Loucy (cell line): ENCODE measurements around the gene C1orf226.

Experiments used
- H2AFZ ChIP-seq: fragments of 200-600 bp; sonication (generic); 2 replicates; pipeline ENCODE4 v1.6.0; 2016; ENCODE audit warnings: antibody characterized with exemption, mild to moderate bottlenecking, low read length, moderate library complexity
- H3F3A ChIP-seq: fragments of 200-600 bp; 2 replicates; pipeline ENCODE4 v1.6.0; 2016; ENCODE audit warnings: antibody characterized with exemption, low read depth, mild to moderate bottlenecking
- H3K27me3 ChIP-seq: fragments of 200-600 bp; sonication (generic); 2 replicates; pipeline ENCODE4 v1.6.1; 2014; ENCODE audit warnings: low read length, mild to moderate bottlenecking; ENCODE audit not compliant: insufficient read depth, poor library complexity, severe bottlenecking
- H3K36me3 ChIP-seq: fragments of 200-600 bp; sonication (generic); 2 replicates; pipeline ENCODE4 v1.6.1; 2016; ENCODE audit warnings: low read length; ENCODE audit not compliant: insufficient read depth
- H3K4me1 ChIP-seq: fragments of 200-600 bp; sonication (generic); 2 replicates; pipeline ENCODE4 v1.5.1; 2014; ENCODE audit warnings: low read length, mild to moderate bottlenecking; ENCODE audit not compliant: insufficient read depth, poor library complexity, severe bottlenecking
- H3K4me2 ChIP-seq: fragments of 200-600 bp; sonication (generic); 2 replicates; pipeline ENCODE4 v1.6.0; 2014; ENCODE audit warnings: antibody characterized with exemption, low read length, low read depth, mild to moderate bottlenecking; ENCODE audit not compliant: poor library complexity, severe bottlenecking
- H3K4me3 ChIP-seq: fragments of 200-600 bp; sonication (generic); 2 replicates; pipeline ENCODE4 v1.5.1; 2014; ENCODE audit warnings: low read length, mild to moderate bottlenecking, mixed read lengths; ENCODE audit not compliant: poor library complexity, severe bottlenecking
- H3K79me2 ChIP-seq: fragments of 200-600 bp; sonication (generic); 2 replicates; pipeline ENCODE4 v1.6.1; 2014; ENCODE audit warnings: low read length; ENCODE audit not compliant: insufficient read depth
- H3K9ac ChIP-seq: fragments of 200-600 bp; sonication (generic); 2 replicates; pipeline ENCODE4 v1.6.0; 2014; ENCODE audit warnings: mild to moderate bottlenecking, low read depth, low read length, moderate library complexity; ENCODE audit not compliant: poor library complexity, severe bottlenecking
- H3K9me2 ChIP-seq: fragments of 200-600 bp; sonication (generic); replicated peaks from 2 replicates; pipeline ENCODE4 v1.6.1; 2016; ENCODE audit warnings: low read depth, low read length, mixed read lengths
- H3K9me3 ChIP-seq: fragments of 200-600 bp; sonication (generic); 2 replicates; pipeline ENCODE4 v1.6.1; 2014; ENCODE audit warnings: mild to moderate bottlenecking, antibody characterized with exemption, low read length, low read depth; ENCODE audit not compliant: insufficient read depth
- H4K20me1 ChIP-seq: fragments of 200-600 bp; sonication (generic); 2 replicates; pipeline ENCODE4 v1.6.0; 2014; ENCODE audit warnings: antibody characterized with exemption, low read length, mild to moderate bottlenecking; ENCODE audit not compliant: insufficient read depth, poor library complexity, severe bottlenecking
- CTCF ChIP-seq: fragments of 200-600 bp; sonication (generic); conservative IDR thresholded peaks from 2 replicates; pipeline ENCODE4 v1.5.1; 2014; ENCODE audit warnings: mild to moderate bottlenecking, antibody characterized with exemption, low read length
- EZH2phosphoT487 ChIP-seq: fragments of 200-600 bp; IDR thresholded peaks from 2 replicates; pipeline ENCODE4 v1.6.1; 2018; ENCODE audit warnings: antibody characterized with exemption, mild to moderate bottlenecking, moderate library complexity, borderline replicate concordance

The C1orf226 gene

GRCh38 chr1:162369571-162369970 lies 12.0 kb upstream of the C1orf226 start:
- Histone ChIP-seq H3K4me3 (no peak overlapping the region), H3K9me2 (no peaks in the 10 kb centered on the region), H3K4me1 (peaks cover 25% of the 10 kb centered on the region), H3K36me3 (no peaks in the 10 kb centered on the region), H3K79me2 (no peaks in the 10 kb centered on the region), H3K9me3 (no peaks in the 10 kb centered on the region), H3K27me3 (no peaks in the 10 kb centered on the region), H3K4me2 (no peak overlapping the region), H2AFZ (no peak overlapping the region), H3F3A (no peaks in the 10 kb centered on the region), H3K9ac (no peak overlapping the region), H4K20me1 (no peaks in the 10 kb centered on the region)
- TF ChIP-seq CTCF (no peak), EZH2phosphoT487 (no peak)

DNA sequence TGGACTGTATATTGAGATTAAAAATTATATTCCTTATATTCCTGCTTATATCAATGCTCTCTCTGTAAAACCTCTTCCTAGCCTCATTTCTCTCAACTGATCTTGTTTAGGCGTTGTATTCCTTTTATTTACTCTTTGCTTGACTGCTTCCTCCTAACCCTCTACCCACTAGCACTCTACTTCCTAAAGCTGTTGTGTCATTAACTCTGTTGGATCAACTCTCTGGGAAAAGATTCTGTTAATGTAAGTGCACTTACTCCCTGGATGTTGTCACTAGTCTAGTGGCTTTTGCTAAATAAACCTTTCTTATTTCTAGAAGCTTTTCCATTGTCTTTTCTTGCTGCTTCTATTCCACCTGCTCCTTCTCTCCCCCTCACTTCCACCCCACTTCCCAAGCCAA lies 11.4 kb upstream of the C1orf226 start:
- no peaks in the 10 kb centered on the region for H3K36me3 ChIP-seq
- H3K79me2 ChIP-seq, result no peaks in the 10 kb centered on the region
- H3K4me3 ChIP-seq, result no peak overlapping the region
- peaks cover 25% of the 10 kb centered on the region for H3K4me1 ChIP-seq
- H3K9ac ChIP-seq, result no peak overlapping the region
- H3K9me3 ChIP-seq, result no peaks in the 10 kb centered on the region
- no peak for TF ChIP-seq EZH2phosphoT487
- TF ChIP-seq CTCF, result no peak
- H4K20me1 ChIP-seq, result no peaks in the 10 kb centered on the region
- H3F3A ChIP-seq, result no peaks in the 10 kb centered on the region
- H3K4me2 ChIP-seq, result no peak overlapping the region
- no peaks in the 10 kb centered on the region for H3K27me3 ChIP-seq
- no peak overlapping the region for H2AFZ ChIP-seq
- H3K9me2 ChIP-seq, result no peaks in the 10 kb centered on the region

GRCh38 chr1:162370721-162371120 lies 10.8 kb upstream of the C1orf226 start:
- H3K9me2 ChIP-seq, result no peaks in the 10 kb centered on the region
- H3K36me3 ChIP-seq, result no peaks in the 10 kb centered on the region
- no peaks in the 10 kb centered on the region for H4K20me1 ChIP-seq
- H3K27me3 ChIP-seq, result no peaks in the 10 kb centered on the region
- H2AFZ ChIP-seq, result no peak overlapping the region
- peaks cover 25% of the 10 kb centered on the region for H3K4me1 ChIP-seq
- no peaks in the 10 kb centered on the region for H3K9me3 ChIP-seq
- H3K4me2 ChIP-seq, result no peak overlapping the region
- no peaks in the 10 kb centered on the region for H3K79me2 ChIP-seq
- TF ChIP-seq CTCF, result no peak
- no peak for TF ChIP-seq EZH2phosphoT487
- no peaks in the 10 kb centered on the region for H3F3A ChIP-seq
- no peak overlapping the region for H3K4me3 ChIP-seq
- no peak overlapping the region for H3K9ac ChIP-seq
